ENCODE data around the gene CXCL6.

- TF ChIP-seq CTCF (IDR thresholded peaks at IDR 0.05) (no peak), POLR2A (IDR thresholded peaks at IDR 0.05; ENCODE audit: low read depth) (no peak), EP300 (IDR thresholded peaks at IDR 0.05) (no peak)
These were observed 14.8 kb downstream of the CXCL6 start for GRCh38 chr4:73851293-73851692.
